PC-9 (cell line): ENCODE measurements around the gene CCN6. TPM values are rescaled to one million over a fixed set of nuclear protein-coding genes. Genes with fewer than 3 reads are reported as not detected.

Experiments
- BruUV-seq: library from RNA; stranded (reverse); fragments of 400-500 nt; replicated peaks from 2 replicates; lab custom pipeline; 2021; lab: Mats Ljungman, UMichigan
- CTCF ChIA-PET: fragments of 300-600 bp; sonication (Branson Sonifier 250); formaldehyde crosslinking; loops from one replicate; lab custom pipeline; 2022; ENCODE audit warnings: antibody characterized with exemption; lab: Charles Lee
- POLR2A ChIA-PET: fragments of 300-600 bp; sonication (Branson Sonifier 250); formaldehyde crosslinking; loops from one replicate; lab custom pipeline; 2022; ENCODE audit warnings: antibody characterized with exemption; ENCODE audit not compliant: unreplicated experiment; lab: Charles Lee
- DNase-seq, 2 experiments: peaks; one replicate each; pipeline versions ENCODE4 v3.0.0 to v3.0.0-alpha.2; 2015 to 2022; ENCODE audit warnings: mixed read lengths in 1 of 2
- H2AFZ ChIP-seq: fragments of 200-600 bp; sonication (generic); 2 replicates; pipeline ENCODE4 v1.8.1; 2017; ENCODE audit warnings: antibody characterized with exemption
- H3F3A ChIP-seq: fragments of 200-600 bp; sonication (generic); 2 replicates; pipeline ENCODE4 v1.8.1; 2017; ENCODE audit warnings: antibody characterized with exemption, mild to moderate bottlenecking, low read depth; ENCODE audit not compliant: insufficient read depth
- H3K27ac ChIP-seq: fragments of 200-600 bp; sonication (generic); 2 replicates; pipeline ENCODE4 v1.6.1; 2016; ENCODE audit warnings: mixed run types
- H3K27me3 ChIP-seq: fragments of 200-600 bp; sonication (generic); 2 replicates; pipeline ENCODE4 v1.6.1; 2016; ENCODE audit warnings: low read depth, mixed run types; ENCODE audit not compliant: insufficient read depth
- H3K36me3 ChIP-seq: fragments of 200-600 bp; sonication (generic); 2 replicates; pipeline ENCODE4 v1.6.1; 2016; ENCODE audit warnings: low read depth, mixed run types
- H3K4me1 ChIP-seq: fragments of 200-600 bp; sonication (generic); replicated peaks from 2 replicates; pipeline ENCODE4 v1.6.1; 2016; ENCODE audit warnings: mixed run types; ENCODE audit not compliant: insufficient read depth
- H3K4me2 ChIP-seq: fragments of 200-600 bp; sonication (generic); 2 replicates; pipeline ENCODE4 v1.6.1; 2017; ENCODE audit warnings: mixed run types
- H3K4me3 ChIP-seq: fragments of 200-600 bp; sonication (generic); 2 replicates; pipeline ENCODE4 v1.6.1; 2016; ENCODE audit warnings: mixed run types
- H3K79me2 ChIP-seq: fragments of 200-600 bp; sonication (generic); 2 replicates; pipeline ENCODE4 v1.6.1; 2017; ENCODE audit warnings: low read depth, mixed run types
- H3K9me2 ChIP-seq: fragments of 200-600 bp; sonication (generic); 2 replicates; pipeline ENCODE4 v1.8.1; 2017; ENCODE audit warnings: mild to moderate bottlenecking; ENCODE audit not compliant: insufficient read depth
- H3K9me3 ChIP-seq: fragments of 200-600 bp; sonication (generic); 2 replicates; pipeline ENCODE4 v1.8.1; 2016; ENCODE audit warnings: low read depth; ENCODE audit not compliant: insufficient read depth
- H4K20me1 ChIP-seq: fragments of 200-600 bp; sonication (generic); 2 replicates; pipeline ENCODE4 v1.8.1; 2017; ENCODE audit not compliant: insufficient read depth
- EZH2 ChIP-seq: fragments of 200-600 bp; sonication (generic); IDR thresholded peaks from 2 replicates; pipeline ENCODE4 v1.8.0; 2017; ENCODE audit warnings: antibody characterized with exemption, low read depth
- intact Hi-C: fragments of 100-400 bp; cut with micrococcal nuclease; formaldehyde crosslinking; loops from one replicate; pipeline ENCODE4 v1.10.0; 2022; ENCODE audit not compliant: unreplicated experiment
- total RNA-seq: library from RNA; stranded (reverse); gene quantifications from 2 replicates; pipeline ENCODE4 v1.2.3, GENCODE V29; 2021
- TF ChIP-seq, protein P1 (sequence below): fragments of 200-600 bp; sonication (generic); conservative IDR thresholded peaks from 2 replicates; pipeline ENCODE4 v1.6.1; 2017; ENCODE audit warnings: mixed run types, antibody characterized with exemption, mild to moderate bottlenecking, moderate library complexity

Gene CCN6
- total RNA-seq, 1 experiment from 2014 or later = not detected

DNA sequence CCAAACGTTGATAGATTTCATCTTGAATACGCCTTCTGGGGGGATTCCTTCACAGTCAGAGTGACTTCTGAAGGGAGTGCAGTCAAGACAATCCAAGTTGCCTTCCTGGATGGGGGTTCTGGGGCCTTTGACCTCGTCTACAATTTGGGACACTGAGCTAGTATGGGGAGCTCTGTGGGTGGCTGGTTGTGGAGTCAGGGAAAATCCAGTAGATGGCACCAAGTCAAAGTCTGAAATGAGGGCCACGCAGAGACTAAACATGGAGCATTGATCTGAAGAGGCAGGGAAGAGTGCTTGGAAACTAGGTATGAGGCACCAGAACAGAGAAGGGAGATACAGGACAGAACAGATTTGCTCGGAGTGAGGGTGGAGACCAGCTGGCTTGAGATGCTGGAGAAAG lies 43.6 kb upstream of the CCN6 start:
- POLR2A ChIA-PET = no interaction called here
- no TSS peak for BruUV-seq
- intact Hi-C loops = no loop called here

DNA sequence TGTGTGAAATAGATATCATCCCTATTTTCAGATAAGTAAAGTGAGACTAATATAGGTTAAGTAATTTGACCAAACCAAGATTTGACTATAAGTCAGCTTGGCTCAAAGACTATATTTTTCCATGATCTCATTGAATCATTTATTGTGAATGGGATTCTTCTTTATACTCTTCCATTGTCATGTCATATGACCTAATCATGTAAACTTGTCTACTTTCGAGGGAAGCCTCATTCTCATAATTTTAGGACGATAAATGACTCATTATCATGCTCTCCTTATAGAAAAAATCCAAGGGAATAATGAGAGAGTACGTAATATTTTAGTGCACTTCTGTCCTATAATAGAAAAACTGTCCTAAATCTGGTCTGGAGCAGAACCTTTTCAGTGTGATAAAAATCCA lies 40.9 kb upstream of the CCN6 start:
- 0 out of 2 replicates have a peak, but pooled peaks cover 4% of the 10 kb centered on the region for H3K4me1 ChIP-seq
- H2AFZ ChIP-seq = no peak overlapping the region
- TF ChIP-seq, protein P1, sequence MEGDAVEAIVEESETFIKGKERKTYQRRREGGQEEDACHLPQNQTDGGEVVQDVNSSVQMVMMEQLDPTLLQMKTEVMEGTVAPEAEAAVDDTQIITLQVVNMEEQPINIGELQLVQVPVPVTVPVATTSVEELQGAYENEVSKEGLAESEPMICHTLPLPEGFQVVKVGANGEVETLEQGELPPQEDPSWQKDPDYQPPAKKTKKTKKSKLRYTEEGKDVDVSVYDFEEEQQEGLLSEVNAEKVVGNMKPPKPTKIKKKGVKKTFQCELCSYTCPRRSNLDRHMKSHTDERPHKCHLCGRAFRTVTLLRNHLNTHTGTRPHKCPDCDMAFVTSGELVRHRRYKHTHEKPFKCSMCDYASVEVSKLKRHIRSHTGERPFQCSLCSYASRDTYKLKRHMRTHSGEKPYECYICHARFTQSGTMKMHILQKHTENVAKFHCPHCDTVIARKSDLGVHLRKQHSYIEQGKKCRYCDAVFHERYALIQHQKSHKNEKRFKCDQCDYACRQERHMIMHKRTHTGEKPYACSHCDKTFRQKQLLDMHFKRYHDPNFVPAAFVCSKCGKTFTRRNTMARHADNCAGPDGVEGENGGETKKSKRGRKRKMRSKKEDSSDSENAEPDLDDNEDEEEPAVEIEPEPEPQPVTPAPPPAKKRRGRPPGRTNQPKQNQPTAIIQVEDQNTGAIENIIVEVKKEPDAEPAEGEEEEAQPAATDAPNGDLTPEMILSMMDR = no peak
- TF ChIP-seq EZH2 = no peak
- no peak overlapping the region for H3K27ac ChIP-seq
- no peak for DNase-seq
- H3K79me2 ChIP-seq = no peaks in the 10 kb centered on the region
- no peaks in the 10 kb centered on the region for H3K27me3 ChIP-seq
- BruUV-seq = no TSS peak
- intact Hi-C loops = no loop called here
- no peak overlapping the region for H3K4me3 ChIP-seq
- no peak overlapping the region for H3K4me2 ChIP-seq
- H4K20me1 ChIP-seq = no peaks in the 10 kb centered on the region
- ChIA-PET POLR2A (no interaction called here), CTCF (no interaction called here)
- no peaks in the 10 kb centered on the region for H3K9me2 ChIP-seq
- H3K36me3 ChIP-seq = no peaks in the 10 kb centered on the region
- no peaks in the 10 kb centered on the region for H3K9me3 ChIP-seq
- H3F3A ChIP-seq = no peaks in the 10 kb centered on the region

More for the DNA sequence above, 43.6 kb upstream of the CCN6 start:
- no peak overlapping the region for H3K4me2 ChIP-seq
- no peaks in the 10 kb centered on the region for H3K79me2 ChIP-seq
- H3K9me2 ChIP-seq = no peaks in the 10 kb centered on the region
- no peak overlapping the region for H3K27ac ChIP-seq
- H3F3A ChIP-seq = no peaks in the 10 kb centered on the region
- no peak overlapping the region for H3K4me3 ChIP-seq
- H3K36me3 ChIP-seq = no peaks in the 10 kb centered on the region
- 0 out of 2 replicates have a peak, but pooled peaks cover 4% of the 10 kb centered on the region for H3K4me1 ChIP-seq
- TF ChIP-seq, protein P1 = no peak; the same call in 1 of the 2 replicates
- TF ChIP-seq EZH2 = no peak
- no peaks in the 10 kb centered on the region for H3K27me3 ChIP-seq
- no peak overlapping the region for H2AFZ ChIP-seq
- no peaks in the 10 kb centered on the region for H3K9me3 ChIP-seq
- no peaks in the 10 kb centered on the region for H4K20me1 ChIP-seq
- DNase-seq = no peak
- CTCF ChIA-PET = interaction anchor here (1.0 kb wide), 1 partner anchor 33 kb away, joined by 3 read pairs; no protein-coding TSS in a partner anchor

DNA sequence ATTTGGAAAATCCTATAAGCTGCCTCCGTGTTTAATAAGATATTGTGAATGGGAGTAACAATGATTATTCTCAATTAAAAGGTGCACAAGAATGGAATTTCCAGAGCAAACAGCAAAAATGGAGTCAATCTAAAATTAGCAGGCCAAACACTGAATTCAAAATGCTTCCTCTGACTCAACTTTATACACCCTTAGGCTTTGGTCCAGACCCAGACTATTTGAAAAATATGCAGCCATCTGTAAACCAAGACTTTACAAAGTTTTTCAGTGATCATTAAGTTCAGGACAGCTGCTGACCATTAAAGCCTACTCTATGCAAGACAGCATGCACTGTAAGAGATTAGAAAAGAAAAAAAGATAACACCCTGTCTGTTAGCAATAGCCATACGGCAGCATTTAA lies 39.4 kb upstream of the CCN6 start:
- ChIA-PET CTCF (no interaction called here), POLR2A (no interaction called here)
- Histone ChIP-seq H3K4me2 (no peak overlapping the region), H3K9me3 (no peaks in the 10 kb centered on the region), H2AFZ (no peak overlapping the region), H3K4me1 (0 out of 2 replicates have a peak, but pooled peaks cover 4% of the 10 kb centered on the region), H3K9me2 (no peaks in the 10 kb centered on the region), H3K27me3 (no peaks in the 10 kb centered on the region), H3K4me3 (no peak overlapping the region), H3K36me3 (no peaks in the 10 kb centered on the region), H4K20me1 (no peaks in the 10 kb centered on the region), H3K79me2 (no peaks in the 10 kb centered on the region), H3K27ac (no peak overlapping the region), H3F3A (no peaks in the 10 kb centered on the region)
- no peak for TF ChIP-seq EZH2
- TF ChIP-seq, protein P1 = no peak
- intact Hi-C loops = no loop called here
- no TSS peak for BruUV-seq
- DNase-seq = no peak
